HK-2 (cell line): ENCODE results near the gene GCDH.
"Not testable (repeated sequence)": the region's sequence is repeated elsewhere in the genome, so short reads cannot be mapped to it uniquely, and the experiment has no call there.

ENCODE experiments used
- DNase-seq: peaks from one replicate; pipeline ENCODE4 v3.0.0-alpha.2; 2018; ENCODE audit not compliant: unreplicated experiment

GCDH gene

DNA sequence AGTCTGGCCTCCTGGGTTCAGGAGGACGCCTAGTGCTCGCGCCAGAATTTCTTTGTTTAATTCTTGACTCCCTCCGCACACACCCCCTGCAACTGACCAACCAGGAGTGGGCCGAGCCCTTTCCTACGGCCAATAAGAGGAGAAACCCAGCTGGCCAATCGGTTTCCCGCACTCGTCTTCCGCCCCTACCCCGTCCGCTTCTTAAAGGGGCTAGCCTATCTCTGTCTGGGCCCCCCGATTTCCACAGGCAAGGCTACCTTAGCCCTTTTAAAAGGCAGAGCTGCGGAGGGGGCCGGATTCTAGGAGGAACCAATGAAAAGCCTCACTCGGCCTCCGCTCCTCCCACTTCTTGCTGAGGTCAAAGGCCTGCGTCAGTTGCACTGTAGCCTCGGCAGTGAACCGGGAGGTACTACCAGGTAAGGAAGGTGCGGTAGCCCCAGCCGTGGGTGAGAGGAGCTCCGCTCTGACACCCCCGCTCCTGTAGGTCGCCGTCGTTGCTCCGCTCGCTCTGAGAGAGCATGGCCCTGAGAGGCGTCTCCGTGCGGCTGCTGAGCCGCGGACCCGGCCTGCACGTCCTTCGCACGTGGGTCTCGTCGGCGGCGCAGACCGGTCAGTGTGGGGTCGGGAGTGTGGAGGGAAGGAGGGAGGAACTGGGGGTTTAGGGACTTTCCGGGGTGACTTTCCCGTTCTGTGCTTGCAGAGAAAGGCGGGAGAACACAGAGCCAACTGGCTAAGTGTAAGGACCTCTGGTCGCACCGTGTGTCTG is at the start of gene GCDH:
Gene GCDH, plus strand, starts transcription at position 374 of the 766 bp plus-strand sequence. Its CDS starts 145 bp downstream, at position 519.
- peak; percentile 97 for DNase-seq

DNA sequence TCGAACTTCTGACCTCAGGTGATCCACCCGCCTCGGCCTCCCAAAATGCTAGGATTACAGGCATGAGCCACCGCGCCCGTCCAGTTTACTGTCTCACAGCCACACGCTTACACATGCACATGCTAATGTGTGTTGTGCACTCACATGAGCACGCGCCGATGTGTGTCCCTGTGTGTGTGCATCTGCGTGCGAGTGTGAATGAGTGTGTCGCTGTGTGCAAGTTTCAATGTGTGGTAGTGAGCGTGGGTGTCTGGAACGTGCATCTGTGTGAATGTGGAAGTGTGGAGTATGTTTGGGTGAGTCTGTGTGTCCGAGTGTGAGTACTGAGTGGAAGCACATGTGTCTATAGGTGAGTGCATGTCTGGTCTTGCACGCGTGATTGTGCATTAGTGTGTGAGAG is 48.4 kb upstream of the GCDH start:
- DNase-seq: no peak

DNA sequence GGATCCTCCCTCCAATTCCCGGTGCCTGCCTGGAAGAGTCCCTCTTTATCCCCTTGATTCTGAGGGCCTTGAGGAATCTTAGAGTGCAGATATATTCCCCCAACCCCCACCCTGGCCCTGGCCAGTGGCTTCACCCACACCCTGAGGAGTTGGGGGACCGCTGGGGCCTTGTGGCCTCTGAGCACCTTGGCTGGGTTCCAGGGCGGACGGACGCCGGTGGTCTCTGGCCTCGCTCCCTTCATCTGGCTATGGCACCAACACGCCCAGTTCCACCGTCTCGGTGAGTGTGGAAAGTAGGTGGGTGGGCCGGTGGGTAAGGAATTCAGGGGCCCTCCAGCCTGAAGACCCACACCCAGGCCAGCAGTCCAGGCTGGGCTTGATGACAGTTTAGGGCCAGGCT is 47.6 kb upstream of the GCDH start:
- no peak for DNase-seq

DNA sequence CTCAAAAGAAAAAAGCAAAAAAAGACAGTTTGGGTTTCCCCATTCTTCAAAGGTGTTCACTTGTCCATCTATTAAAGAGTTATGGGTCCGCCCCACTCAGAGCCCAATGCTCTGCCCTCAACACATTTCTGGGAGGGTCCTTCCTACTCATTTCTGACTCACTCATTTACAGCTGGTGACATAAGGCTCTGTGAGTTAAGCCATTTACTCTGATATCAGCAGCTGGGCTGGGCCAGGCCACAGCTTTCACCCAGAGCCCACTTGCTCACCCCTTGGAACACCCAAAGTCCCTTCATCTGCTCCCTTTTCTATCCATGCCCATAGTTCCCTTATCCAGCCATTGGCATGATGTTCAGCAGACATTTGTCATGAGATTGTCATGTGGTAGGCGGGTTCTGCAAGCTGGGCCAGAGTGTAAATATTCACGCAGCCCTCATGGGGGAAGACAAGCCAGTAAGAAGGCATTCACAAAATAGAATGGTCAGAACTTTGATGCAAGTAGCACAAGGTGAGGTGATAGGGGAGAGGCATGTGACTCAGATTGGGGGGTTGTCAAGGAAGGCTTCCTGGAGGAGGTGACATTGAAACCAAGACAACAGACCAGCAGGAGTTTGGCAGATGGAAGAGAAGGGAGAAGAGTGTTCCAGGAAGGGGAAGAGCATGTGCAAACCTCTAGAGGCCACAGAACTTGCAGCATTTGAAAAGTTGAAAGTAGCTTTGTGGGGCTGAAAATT is 46.8 kb upstream of the GCDH start:
- no peak for DNase-seq

DNA sequence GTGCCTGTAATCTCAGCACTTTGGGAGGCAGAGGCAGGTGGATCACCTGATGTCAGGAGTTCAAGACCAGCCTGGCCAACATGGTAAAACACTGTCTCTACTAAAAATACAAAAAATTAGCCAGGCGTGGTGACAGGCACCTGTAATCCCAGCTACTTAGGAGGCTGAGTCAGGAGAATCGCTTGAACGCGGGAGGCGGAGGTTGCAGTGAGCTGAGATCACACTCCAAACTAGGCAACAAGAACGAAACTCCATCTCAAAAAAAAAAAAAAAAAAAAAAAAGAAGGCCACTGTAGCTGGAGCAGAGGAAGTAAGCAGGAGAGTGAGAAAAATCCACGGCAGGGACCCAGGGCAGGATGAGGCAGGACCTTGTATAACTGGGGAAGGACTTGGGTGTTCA is 44.3 kb upstream of the GCDH start:
- not testable (repeated sequence) for DNase-seq

DNA sequence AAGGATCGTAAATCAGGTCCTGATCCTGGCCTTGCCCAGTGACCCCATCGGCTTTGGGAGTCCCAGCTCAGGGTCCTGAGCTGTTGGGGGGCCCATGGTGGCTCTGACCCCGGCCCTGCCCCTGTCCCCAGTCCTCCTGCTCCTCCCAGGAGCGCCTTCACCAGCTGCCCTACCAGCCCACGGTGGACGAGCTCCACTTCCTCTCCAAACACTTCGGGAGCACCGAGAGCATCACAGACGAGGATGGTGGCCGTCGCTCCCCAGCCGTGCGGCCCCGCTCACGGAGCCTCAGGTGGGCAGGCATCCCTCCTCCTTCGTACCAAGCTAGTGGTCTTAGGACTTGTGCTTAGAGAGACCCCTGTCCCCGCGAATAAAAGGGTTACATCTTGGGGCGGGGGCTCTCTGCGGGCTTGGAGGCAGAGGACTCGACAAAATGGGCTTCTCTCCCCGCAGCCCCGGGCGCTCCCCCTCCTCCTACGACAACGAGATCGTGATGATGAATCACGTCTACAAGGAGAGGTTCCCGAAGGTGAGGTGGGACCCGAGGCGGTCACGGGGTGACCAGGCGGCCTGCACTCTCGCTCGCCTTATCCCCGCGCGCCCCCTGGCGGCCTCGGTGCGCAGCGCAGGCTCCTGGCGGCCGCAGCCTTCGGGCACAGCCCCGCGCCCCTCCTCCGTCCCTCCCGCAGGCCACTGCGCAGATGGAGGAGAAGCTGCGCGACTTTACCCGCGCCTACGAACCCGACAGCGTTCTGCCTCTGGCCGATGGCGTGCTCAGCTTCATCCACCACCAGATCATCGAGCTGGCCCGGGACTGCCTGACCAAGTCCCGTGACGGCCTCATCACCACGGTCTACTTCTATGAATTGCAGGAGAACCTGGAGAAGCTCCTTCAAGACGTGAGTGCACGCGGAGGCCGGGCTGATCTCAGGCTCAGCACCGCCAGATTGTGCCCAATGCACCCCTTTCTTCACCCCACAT is 43.5 kb upstream of the GCDH start:
- peak; percentile 93 for DNase-seq

DNA sequence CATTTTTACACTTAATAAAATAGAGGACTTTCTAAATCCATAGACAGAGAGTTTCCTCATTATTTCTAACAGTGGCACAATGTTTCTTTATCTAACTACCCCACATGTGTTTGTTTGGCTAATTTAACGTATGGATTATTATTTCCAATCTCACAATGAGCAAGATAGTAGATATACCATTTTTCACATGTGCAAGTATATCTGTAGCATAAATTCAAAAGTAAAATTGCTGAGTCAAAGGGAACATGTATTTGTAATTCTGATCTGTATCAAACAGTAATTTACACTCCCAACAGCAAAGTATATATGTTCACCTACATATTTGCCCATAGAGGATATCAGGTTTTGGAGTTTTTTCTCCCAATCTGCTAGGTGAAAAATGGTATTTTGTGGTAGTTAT is 34.3 kb upstream of the GCDH start:
- no peak for DNase-seq

DNA sequence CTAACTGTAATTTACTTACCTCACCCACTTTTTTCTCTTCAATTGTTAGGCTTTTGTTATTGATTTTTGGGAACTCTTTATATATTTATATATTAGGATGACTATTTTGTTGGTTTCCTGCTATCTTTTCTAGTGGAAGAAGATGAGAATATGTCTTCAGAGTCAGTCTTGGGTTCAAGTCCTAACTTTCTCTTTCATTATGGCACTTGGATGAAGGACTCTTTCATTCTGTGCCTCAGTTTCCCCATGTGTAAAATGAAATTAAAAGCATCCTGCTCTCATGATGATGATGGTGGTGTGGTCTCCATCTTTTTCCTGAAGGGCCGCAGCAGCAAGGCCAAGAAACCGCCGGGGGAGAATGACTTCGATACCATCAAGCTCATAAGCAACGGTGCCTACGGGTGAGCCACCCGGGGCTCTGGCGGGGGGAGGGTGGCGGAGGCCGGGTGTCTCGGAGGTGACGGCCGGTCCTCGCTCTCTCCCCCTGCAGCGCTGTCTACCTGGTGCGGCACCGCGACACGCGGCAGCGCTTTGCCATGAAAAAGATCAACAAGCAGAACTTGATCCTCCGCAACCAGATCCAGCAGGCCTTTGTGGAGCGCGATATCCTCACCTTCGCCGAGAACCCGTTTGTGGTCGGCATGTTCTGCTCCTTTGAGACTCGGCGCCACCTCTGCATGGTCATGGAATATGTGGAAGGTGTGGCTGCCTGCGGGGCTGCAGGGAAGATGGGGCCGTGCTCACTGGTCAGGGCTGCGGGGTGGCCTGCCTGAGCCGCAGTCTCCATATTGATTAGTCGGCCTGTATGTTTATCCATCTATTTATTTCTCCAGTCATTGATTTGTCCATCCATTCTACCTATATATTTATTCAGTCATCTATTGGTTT is 32.7 kb upstream of the GCDH start:
- DNase-seq: no peak

DNA sequence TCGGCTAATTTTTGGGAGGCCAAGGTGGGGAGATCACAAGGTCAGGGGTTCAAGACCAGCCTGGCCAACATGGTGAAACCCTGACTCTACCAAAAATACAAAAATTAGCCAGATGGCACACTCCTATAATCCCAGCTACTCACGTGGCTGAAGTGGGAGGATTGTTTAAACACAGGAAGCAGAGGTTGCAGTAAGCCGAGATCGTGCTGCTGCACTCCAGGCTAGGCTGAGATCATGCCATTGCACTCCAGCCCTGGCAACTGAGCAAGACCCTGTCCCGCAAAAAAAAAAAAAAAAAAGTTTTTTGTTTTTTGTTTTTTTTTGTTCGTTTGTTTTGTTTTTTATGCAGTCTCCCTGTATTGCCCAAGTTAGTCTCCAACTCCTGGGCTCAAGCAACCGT is 31.4 kb upstream of the GCDH start:
- DNase-seq: no peak

DNA sequence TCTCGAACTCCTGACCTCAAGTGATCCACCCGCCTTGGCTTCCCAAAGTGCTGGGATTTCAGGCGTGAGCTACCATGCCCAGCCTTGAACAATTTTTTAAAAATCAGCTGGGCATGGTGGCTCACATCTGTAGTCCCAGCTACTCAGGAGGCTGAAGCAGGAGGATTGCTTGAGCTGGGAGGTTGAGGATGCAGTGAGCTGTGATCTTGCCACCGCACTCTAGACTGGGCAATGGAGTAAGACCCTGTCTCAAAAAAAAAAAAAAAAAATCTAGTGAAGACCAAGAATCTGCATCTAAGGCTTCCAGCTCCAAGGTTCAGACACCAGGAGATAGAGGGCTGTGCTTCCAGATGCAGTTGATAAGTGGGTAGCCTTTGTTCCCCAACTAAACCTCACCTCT is 26.8 kb upstream of the GCDH start:
- no peak for DNase-seq

DNA sequence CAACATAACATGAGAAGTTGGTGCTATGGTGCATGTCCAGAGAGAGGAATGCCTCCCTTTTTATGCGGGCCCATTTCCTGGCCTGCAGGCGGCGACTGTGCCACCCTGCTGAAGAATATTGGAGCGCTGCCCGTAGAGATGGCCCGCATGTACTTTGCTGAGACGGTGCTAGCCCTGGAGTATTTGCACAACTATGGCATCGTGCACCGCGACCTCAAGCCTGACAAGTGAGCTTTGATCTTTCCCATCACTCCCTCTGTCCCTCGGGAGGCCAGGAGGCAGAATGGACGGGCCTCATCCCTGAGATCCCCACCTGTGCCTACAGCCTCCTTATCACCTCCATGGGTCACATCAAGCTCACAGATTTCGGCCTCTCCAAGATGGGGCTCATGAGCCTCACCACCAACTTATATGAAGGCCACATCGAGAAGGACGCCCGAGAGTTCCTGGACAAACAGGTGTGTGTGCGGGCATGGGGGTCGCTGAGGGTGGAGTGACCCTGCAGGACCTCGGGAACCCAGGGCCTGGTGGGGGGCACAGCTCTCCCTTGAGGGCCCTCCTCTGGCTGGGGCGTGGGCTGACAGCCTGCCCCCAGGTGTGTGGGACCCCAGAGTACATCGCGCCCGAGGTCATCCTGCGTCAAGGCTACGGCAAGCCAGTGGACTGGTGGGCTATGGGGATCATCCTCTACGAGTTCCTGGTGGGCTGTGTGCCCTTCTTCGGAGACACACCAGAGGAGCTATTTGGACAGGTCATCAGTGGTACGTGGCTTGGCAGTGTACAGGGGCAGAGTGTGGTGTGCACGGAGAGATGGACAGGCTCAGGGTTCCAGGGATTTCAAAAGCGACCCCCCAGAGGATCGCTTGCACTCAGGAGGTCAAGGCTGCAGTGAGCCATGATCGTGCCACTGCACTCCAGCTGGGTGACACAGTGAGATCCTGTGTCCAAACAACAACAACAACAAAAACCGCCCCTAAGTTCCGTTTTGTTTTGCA is 25.9 kb upstream of the GCDH start:
- no peak for DNase-seq

DNA sequence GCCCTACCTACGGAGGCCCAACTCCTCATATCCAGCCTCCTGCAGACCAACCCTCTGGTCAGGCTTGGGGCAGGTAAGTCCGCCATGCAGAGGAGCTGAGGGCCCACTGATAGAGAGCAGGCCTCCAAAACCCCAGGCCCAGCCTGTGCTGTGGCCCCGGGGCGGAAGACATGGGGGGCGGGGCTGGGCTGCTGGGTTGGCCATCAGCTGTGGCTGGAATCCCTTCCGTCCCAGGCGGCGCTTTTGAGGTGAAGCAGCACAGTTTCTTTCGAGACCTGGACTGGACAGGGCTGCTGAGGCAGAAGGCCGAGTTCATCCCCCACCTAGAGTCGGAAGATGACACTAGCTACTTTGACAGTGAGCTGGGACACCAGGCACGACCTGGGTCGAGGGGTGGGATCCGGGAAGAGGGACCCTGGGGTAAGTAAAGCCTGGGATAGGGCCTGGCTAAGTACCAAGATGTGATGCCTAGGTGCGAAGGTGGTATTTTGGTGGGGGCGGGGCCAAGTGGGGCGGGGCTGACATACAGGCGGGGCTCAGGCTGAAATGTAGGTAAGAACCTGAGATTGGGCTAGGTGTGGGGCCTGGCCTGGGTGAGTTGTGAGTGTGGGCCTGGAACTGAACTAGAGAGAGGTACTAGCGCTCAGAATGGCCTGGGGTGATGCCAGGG is 25.1 kb upstream of the GCDH start:
- DNase-seq: no peak

DNA sequence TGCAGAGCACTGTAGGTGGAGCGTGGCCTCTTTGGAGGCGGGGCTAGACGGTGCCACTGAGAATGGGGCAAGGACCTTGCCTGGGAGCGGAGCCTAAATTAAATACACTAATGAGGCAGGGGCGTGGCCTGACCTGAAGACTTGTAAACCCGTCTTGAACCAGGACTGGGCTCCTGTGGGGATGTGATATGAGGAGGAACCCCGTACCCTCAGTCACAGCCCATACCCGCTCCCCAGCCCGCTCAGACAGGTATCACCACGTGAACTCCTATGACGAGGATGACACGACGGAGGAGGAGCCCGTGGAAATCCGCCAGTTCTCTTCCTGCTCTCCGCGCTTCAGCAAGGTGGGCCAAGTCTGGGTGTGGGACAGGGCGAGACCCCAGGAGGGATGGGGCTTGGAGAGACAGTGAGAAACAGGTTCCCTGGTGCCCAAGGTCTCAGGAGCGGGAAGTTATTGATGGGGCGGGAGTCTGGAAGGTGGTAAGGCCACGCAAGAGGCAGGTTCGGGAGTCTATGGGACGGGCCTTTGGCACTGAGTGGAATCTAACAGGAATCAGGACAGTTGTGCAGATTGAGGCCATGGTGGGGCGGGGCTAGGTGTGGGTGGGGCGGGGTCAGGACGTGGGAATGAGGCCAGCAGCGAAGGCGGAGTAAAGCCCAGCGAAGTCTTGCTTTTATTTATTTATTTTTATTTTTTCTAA is 24.4 kb upstream of the GCDH start:
- no peak for DNase-seq

DNA sequence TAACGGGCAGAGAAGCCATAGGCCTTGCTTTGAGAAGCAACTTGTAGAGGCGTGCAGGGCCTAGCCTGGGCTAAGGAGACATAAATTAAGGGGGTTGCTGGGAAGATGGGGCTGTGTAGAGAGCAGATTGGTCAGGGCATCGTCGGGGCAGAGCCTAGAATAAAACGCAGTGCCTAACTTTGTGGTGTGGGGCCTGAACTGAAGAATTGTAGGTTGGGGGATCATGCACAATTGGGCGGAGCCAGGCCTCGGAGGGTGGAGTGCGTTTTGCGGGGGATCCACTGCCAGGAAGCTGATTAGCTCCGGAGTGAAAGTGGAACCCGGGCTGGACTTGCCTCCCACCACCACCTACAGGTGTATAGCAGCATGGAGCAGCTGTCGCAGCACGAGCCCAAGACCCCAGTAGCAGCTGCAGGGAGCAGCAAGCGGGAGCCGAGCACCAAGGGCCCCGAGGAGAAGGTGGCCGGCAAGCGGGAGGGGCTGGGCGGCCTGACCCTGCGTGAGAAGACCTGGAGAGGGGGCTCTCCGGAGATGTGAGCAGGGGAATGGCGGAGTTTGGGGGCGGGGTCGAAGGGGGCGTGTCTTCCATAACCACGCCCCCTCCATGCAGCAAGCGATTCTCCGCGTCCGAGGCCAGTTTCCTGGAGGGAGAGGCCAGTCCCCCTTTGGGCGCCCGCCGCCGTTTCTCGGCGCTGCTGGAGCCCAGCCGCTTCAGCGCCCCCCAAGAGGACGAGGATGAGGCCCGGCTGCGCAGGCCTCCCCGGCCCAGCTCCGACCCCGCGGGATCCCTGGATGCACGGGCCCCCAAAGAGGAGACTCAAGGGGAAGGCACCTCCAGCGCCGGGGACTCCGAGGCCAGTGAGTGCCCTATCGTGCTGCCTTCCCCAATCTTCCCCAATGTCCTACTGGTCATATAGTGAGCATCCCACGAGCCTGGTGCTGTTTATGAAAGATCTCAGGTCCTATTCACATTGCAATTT is 23.6 kb upstream of the GCDH start:
- no peak for DNase-seq

DNA sequence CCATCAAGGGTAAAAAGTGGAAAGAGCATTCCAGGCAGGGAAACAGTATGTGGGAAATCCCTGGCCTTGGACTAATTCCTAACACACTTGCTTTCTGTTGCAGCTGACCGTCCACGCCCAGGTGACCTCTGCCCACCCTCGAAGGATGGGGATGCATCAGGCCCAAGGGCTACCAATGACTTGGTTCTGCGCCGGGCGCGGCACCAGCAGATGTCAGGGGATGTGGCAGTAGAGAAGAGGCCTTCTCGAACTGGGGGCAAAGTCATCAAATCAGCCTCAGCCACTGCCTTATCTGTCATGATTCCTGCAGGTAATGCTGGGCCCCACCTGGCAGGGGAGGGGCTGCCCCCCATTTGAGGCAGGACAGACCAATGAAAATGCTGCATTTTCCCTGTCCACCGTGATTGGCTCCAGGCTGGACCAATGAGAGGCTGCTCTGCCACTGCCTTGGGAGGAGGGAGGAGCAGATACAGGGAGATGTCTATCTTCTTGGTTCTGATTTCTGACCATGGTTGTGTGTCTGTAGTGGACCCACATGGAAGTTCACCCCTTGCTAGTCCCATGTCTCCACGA is 22.3 kb upstream of the GCDH start:
- DNase-seq: no peak

DNA sequence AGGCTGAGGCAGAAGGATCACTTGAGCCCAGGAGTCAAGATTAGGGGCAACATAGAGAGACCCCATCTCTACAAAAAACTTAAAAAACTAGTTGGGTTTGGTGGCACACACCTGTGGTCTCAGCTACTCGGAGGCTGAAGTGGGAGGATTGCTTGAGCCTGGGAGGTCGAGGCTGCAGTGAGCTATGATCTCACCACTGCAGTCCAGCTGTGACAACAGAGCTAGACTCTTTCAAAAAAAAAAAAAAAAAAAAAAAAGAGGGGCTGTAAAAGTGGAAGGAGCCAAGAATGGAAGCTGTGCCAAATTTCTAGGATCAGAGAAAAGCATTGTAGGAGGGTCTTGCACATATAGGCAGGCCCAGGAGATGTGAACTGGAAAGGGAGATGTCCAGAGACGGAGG is 19.3 kb upstream of the GCDH start:
- no peak for DNase-seq

DNA sequence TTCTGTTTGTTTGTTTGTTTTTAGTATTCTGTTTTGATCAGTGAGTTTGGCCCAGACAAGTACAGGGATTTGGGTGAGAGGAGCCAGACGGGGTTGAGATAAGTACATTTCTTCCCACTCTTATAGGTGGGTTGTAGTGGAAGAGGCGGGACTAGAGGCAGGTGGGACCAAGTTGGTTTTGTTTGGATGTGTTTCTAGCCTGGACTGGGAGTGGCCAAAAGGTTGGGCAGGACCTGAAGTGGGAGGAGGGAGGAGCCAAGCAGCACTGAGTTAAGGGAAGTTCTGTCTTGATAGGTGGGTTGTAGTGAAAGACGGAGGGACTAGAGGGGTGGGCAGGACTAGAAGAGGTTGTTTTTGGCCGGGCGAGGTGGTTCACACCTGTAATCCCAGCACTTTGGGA is 18.7 kb upstream of the GCDH start:
- no peak for DNase-seq
